ENCODE data around the gene IL23R. TPM values are rescaled to one million over a fixed set of nuclear protein-coding genes. Genes with fewer than 3 reads are reported as not detected.

Gene IL23R
- total RNA-seq, 4 donors from 2014 or later: 2.0 to 4.3 TPM; not detected in 2

GRCh38 chr1:67216401-67216800 is 50.1 kb downstream of the IL23R start:
- intact Hi-C loops (cut with DNase I; ENCODE audit: low total_unique reads) (no loop called here), in situ Hi-C loops (cut with MboI; ENCODE audit: low pct_ligation_motif_present in 1 of 4, low pct_unique_long_range_greater_than_20kb in 1 of 4, low sequenced_read_pairs in 3 of 4) (loop anchor here in 1 of 4 donors (10.0 kb wide), 1 partner anchor 278 kb away; no protein-coding TSS in a partner anchor)
- Histone ChIP-seq H3K4me3 (no peak overlapping the region), H3K9me3 (no peaks in the 10 kb centered on the region), H3K4me1 (no peaks in the 10 kb centered on the region), H3K27me3 (no peaks in the 10 kb centered on the region), H3K36me3 (no peaks in the 10 kb centered on the region), H3K27ac (no peak overlapping the region)
- DNase-seq: no peak
- TF ChIP-seq POLR2A (IDR thresholded peaks at IDR 0.05) (no peak), POLR2AphosphoS5 (IDR thresholded peaks at IDR 0.05) (no peak), EP300 (IDR thresholded peaks at IDR 0.05; ENCODE audit: low read depth) (no peak)
- TF ChIP-seq, protein P1, sequence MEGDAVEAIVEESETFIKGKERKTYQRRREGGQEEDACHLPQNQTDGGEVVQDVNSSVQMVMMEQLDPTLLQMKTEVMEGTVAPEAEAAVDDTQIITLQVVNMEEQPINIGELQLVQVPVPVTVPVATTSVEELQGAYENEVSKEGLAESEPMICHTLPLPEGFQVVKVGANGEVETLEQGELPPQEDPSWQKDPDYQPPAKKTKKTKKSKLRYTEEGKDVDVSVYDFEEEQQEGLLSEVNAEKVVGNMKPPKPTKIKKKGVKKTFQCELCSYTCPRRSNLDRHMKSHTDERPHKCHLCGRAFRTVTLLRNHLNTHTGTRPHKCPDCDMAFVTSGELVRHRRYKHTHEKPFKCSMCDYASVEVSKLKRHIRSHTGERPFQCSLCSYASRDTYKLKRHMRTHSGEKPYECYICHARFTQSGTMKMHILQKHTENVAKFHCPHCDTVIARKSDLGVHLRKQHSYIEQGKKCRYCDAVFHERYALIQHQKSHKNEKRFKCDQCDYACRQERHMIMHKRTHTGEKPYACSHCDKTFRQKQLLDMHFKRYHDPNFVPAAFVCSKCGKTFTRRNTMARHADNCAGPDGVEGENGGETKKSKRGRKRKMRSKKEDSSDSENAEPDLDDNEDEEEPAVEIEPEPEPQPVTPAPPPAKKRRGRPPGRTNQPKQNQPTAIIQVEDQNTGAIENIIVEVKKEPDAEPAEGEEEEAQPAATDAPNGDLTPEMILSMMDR (IDR thresholded peaks at IDR 0.05): no peak
- WGBS, 2 donors (ENCODE audit: low coverage in 1 of 2): 86 to 98% methylated on average over 1 of the region's 1 CpG

DNA sequence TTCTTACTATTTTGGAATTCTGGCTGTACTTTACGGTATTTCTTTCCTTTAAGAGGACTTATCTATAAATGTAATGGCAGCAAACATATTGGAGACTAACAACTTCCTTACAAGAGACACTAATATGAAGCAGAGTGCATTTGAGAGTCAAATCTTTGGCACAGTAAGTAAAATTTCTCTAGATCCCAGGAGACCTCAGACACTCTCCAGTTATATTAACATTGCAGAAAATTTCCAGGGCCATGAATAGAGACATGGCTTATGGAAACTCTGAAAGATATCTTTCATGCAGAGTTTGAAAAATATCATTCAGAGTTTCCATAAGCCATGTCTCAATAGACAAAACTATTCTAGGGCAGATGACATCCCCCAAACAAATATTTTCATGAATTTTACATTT is 51.2 kb downstream of the IL23R start:
- no peaks in the 10 kb centered on the region for H3K27me3 ChIP-seq
- no peak overlapping the region for H3K4me3 ChIP-seq
- no peak for DNase-seq
- no peaks in the 10 kb centered on the region for H3K4me1 ChIP-seq
- H3K9me3 ChIP-seq: no peaks in the 10 kb centered on the region
- TF ChIP-seq, protein P1 (IDR thresholded peaks at IDR 0.05): no peak
- TF ChIP-seq EP300 (IDR thresholded peaks at IDR 0.05; ENCODE audit: low read depth) (no peak), POLR2AphosphoS5 (IDR thresholded peaks at IDR 0.05) (no peak), POLR2A (IDR thresholded peaks at IDR 0.05) (no peak)
- intact Hi-C loops (cut with DNase I; ENCODE audit: low total_unique reads): no loop called here
- no peak overlapping the region for H3K27ac ChIP-seq
- H3K36me3 ChIP-seq: no peaks in the 10 kb centered on the region
- WGBS, 2 donors (ENCODE audit: low coverage in 1 of 2): 61 to 75% methylated on average over 1 of the region's 1 CpG
- in situ Hi-C loops (cut with MboI; ENCODE audit: low pct_ligation_motif_present in 1 of 4, low pct_unique_long_range_greater_than_20kb in 1 of 4, low sequenced_read_pairs in 3 of 4): loop anchor here in 1 of 4 donors (10.0 kb wide), 1 partner anchor 277 kb away; no protein-coding TSS in a partner anchor

- H3K27ac ChIP-seq: no peak overlapping the region
- no peaks in the 10 kb centered on the region for H3K9me3 ChIP-seq
- no peak overlapping the region for H3K4me3 ChIP-seq
- in situ Hi-C loops (cut with MboI; ENCODE audit: low pct_ligation_motif_present in 1 of 4, low pct_unique_long_range_greater_than_20kb in 1 of 4, low sequenced_read_pairs in 3 of 4) (loop anchor here in 1 of 4 donors (10.0 kb wide), 1 partner anchor 277 kb away; no protein-coding TSS in a partner anchor), intact Hi-C loops (cut with DNase I; ENCODE audit: low total_unique reads) (no loop called here)
- TF ChIP-seq POLR2AphosphoS5 (IDR thresholded peaks at IDR 0.05): no peak
- TF ChIP-seq POLR2A (IDR thresholded peaks at IDR 0.05): no peak
- TF ChIP-seq EP300 (IDR thresholded peaks at IDR 0.05; ENCODE audit: low read depth): no peak
- TF ChIP-seq, protein P1 (IDR thresholded peaks at IDR 0.05): no peak
- no peaks in the 10 kb centered on the region for H3K4me1 ChIP-seq
- no peaks in the 10 kb centered on the region for H3K36me3 ChIP-seq
- DNase-seq: no peak
- no peaks in the 10 kb centered on the region for H3K27me3 ChIP-seq
- WGBS, 2 donors (ENCODE audit: low coverage in 1 of 2): 74 to 83% methylated on average over 1 of the region's 1 CpG
These were observed 51.7 kb downstream of the IL23R start for GRCh38 chr1:67217938-67218337.

DNA sequence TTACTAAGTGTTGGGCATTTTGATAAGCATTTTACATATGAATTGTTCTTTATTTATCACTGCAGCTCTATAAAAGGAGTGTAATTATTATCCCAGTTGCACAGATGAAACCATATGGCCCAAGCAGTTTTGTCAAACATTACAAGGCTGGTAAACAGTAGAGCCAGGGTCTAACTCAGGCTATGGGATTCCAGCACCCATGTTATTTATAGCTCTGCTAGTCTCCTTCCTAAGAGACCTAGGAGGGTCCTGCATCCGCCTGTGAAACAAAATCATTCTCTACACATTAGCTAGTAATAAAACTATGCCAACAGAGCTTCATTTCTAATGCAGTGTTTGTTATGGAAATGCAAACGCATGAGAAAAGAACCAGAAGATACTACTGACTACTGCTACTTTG is 58.6 kb downstream of the IL23R start:
- DNase-seq: no peak
- Histone ChIP-seq H3K27ac (no peak overlapping the region), H3K4me1 (no peaks in the 10 kb centered on the region), H3K9me3 (no peaks in the 10 kb centered on the region), H3K36me3 (no peaks in the 10 kb centered on the region), H3K27me3 (no peaks in the 10 kb centered on the region), H3K4me3 (no peak overlapping the region)
- in situ Hi-C loops (cut with MboI; ENCODE audit: low pct_ligation_motif_present in 1 of 4, low pct_unique_long_range_greater_than_20kb in 1 of 4, low sequenced_read_pairs in 3 of 4) (loop anchor here in 1 of 4 donors (10.0 kb wide), 1 partner anchor 270 kb away; no protein-coding TSS in a partner anchor), intact Hi-C loops (cut with DNase I; ENCODE audit: low total_unique reads) (no loop called here)
- WGBS, 2 donors (ENCODE audit: low coverage in 1 of 2): 55 to 79% methylated on average over 2 of the region's 2 CpGs
- TF ChIP-seq, protein P1 (IDR thresholded peaks at IDR 0.05): no peak
- TF ChIP-seq EP300 (IDR thresholded peaks at IDR 0.05; ENCODE audit: low read depth) (no peak), POLR2AphosphoS5 (IDR thresholded peaks at IDR 0.05) (no peak), POLR2A (IDR thresholded peaks at IDR 0.05) (no peak)
